ENCODE data around the gene SVEP1.

SVEP1 gene

DNA sequence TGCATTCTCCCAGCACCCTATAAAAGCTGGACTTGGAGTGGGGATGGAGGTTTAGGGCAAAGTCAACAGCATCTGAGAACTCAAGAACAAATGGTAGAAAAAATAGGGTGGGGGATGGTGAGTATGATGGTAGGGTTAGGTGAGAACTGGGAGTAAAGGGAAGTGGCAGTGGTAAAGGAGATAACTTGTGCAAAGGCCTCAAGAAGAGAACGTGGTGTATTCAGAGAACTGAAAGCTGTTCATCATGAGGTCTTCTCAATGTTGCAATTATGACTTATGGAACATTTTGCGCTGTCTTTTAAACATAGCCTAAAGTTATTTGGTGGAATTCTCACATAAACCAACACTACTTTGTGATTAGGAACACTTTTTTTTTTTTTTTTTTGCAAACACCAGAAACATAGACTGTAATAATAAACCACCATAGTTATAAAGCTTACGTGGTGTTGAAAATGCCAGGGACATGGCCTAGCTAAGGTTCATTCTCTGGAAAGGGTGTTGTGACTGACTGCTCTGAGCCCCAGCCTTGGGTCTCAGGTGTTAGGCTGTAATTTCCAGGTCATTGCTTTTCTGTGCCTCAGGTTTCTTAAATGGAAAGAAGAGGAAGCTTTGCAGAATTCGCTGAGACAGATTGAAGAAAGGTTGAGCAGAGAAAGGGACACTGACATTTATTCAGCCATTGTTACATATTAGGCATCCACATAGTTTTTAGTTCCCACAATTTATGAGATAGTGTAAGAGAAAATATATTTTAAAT, 222.7 kb downstream of the SVEP1 start:
- no peak for DNase-seq

DNA sequence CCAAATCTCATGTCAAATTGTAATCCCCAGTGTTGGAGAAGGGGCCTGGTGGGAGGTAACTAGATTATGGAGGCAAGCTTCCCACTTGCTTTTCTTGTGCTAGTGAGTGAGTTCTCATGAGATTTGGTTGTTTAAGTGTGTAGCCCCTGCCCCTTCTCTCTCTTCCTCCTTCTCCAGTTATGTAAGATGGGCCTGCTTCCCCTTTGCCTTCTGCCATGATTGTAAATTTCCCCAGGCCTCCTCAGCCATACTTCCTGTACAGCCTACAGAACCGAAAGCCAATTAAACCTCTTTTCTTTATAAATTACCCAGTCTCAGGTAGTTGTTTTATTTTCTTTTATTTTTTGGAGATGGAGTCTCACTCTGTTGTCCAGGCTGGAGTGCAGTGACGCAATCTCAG, 223.6 kb downstream of the SVEP1 start:
- DNase-seq: no peak

- peak; percentile 26 for DNase-seq
Observed at GRCh38 chr9:110351009-110351467, 228.5 kb downstream of the SVEP1 start.

DNA sequence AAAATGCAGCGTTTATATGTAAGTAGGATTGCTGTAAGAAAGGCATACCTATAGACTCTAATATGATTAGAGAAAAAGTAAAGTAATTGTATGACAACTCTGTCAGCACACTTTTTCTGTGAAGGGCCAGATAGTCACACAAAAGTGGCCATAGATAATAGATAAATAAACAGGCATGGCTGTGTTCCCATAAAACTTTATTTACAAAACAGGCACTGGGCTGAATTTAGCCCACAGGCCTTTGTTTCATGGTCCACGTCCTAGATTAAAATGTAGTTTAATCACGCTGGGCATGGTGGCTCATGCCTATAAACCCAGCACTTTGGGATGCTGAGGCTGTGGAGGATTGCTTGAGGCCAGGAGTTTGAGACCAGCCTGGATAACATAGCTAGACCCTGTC, 233.2 kb downstream of the SVEP1 start:
- no peak for DNase-seq

DNA sequence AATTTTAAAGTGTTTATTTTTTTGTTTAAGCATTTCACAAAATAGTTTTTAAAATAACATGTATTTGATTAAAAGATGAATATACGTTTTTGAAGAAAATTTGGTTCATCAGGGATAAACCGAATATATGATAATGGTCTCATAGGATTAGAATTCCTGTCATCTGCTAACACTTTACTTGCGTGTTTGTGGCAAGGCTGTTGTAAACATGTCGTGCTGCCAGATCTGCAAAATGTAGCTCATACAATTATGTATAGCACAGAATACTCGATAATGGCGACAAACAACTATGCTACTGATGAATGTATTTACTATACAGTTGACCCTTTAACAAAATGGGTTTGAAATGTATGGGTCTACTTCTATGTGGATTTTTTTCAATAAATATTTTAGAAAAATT, 234.7 kb downstream of the SVEP1 start:
- DNase-seq: no peak

DNA sequence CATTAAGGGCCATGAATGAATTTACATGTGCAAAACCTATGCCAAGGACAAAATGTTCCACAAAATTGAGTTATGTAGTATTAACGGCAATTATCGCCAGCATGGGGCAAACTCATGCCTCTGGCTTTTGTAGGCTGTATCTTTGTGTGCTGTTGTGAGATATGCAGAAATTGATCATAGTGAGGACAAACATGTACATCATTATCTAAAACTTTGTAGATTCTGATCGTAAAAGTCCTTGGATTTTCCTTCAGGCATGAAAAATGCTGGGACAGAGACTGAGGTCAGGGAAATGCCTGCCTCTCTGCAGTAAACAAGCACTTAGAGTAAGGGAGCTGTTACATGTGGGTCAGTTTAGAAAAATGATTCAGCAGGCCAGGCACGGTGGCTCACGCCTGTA, 236.0 kb downstream of the SVEP1 start:
- DNase-seq: no peak

DNA sequence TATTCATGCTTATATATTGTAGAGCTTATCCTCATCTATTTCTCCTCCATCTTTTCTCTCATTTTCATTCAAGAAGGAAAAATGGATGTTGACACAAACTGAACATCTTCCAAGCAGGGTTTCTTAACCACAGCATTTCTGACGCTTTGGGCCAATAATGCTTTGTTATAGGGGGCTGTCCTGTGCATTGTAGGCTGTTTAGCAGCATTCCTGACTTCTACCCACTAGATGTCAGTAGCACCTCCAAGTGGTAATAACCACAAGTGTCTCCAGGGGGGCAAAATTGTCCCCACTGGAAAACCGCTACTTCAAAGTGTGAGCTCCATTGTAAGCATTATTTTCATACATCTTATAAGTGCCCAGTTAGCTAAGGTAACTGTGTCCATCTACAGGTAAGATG, 239.2 kb downstream of the SVEP1 start:
- DNase-seq: no peak

DNA sequence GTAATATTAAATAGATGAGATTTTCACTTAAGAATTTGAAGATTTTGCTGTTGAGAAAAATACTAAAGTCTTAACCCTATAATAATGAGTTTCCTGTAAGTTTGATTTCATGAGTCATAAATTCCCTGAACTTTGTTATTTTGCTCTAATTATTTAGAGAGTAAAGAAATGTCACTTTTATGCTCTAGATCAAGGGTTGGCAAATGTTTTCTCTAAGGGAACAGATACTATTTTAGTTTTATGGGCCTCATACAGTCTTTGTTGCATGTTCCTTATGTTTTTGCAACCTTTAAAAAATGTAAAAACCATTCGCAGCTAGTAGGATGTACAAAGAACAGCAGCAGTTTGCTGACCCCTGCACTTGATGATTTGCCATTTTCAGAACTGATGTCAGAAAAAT, 241.4 kb downstream of the SVEP1 start:
- no peak for DNase-seq

DNA sequence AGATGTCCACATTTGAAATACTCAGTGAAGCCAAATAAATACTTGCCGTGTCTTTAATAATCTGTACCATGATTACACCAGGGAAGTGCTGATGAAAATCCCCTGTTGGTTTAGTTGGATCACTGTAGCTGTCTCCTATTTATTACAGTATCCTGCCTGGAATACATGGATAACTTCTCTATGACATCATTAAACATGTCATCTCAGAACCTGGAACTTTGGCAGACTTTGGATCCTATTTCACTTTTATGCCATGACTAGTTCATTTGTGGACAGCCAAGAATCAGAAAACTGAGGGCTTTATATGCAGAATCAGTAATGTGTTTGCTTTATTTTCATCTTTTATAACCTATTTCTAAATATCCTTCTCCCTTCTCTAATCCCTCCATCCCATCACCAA, 241.8 kb downstream of the SVEP1 start, which contains the start of gene TXNDC8:
Gene TXNDC8 (minus strand): TSS at position 137 of the 400 bp plus-strand sequence.
- no peak for DNase-seq

- no peak for DNase-seq
Observed at GRCh38 chr9:110336363-110336762, 243.2 kb downstream of the SVEP1 start.

GRCh38 chr9:110334871-110335270, 244.7 kb downstream of the SVEP1 start:
- no peak for DNase-seq

- DNase-seq: no peak
Observed at GRCh38 chr9:110334183-110334582, 245.4 kb downstream of the SVEP1 start.

GRCh38 chr9:110332766-110333165, 246.8 kb downstream of the SVEP1 start:
- DNase-seq: no peak

DNA sequence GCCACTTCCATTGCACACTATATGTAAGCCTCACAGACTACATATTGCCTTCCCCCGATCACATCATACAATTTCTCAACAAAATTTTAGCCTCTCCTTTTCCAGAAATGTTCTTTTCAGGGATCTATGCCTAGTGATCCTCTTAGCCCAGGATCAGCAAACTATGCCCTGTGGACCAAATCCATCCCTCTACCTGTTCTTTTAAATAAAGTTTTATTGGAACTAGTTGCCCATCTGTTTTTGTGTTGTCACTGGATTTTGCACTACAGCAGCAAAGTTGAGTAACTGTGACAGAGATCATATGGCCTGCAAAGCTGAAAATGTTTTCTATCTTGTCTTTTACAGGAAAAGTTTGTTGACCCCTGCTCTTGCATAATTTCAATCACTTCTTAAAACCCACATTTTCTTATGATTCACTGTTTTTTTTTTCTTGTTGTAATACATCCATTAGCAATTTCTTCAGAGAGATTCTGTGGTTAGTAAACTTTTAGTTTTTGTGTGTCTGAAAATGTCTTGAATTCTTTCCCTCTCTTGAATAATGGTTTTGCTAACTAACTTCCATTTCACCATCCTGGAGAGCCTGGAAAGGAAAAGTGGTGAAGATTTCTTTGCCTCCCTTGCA, 248.9 kb downstream of the SVEP1 start:
- DNase-seq: no peak

DNA sequence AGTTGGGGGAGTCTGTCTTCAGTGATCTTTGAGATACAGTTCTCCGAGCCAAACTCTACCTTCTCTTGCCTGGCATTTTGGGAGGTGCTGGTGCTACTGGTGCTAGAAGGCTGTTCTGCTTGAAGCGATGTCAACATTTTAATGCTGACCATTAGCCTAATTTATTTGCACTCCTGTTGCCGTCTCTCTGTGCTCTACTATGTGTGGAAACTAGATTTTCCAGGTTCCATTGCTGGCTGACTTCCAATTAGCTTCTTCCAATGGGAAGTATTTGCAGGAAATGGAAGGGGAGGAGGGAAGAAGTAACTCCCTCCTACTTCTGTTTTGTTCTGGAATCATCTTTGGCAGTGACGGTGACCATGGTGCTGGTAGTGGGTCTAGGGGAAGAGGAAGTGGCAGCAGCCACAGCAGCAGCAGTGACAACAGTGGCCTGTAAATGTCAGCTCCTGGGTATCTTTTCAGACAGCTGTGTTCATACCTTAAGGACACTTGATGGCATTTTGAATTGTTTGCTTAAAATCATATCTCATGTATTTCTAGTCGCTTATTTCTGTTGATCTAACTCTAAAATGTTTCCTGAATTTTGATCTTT, 249.8 kb downstream of the SVEP1 start:
- DNase-seq: no peak

DNA sequence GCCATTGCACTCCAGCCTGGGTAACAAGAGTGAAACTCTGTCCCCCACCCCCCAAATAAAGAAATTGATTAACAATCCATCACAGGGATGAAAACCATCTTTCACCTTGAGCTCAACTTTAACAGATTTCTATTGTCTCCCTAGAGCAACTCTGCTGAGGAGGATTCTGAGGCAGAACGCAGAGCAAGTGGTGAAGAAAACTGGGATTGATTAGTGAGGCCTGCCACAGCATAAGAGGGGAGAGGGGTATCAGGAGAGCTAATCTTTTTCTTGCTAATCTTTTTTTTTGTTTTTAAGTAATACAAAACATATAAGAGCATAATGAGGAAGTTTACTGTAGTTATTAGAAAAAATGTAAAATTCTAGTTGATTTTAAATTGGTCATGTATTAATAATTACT, 250.8 kb downstream of the SVEP1 start:
- no peak for DNase-seq

DNA sequence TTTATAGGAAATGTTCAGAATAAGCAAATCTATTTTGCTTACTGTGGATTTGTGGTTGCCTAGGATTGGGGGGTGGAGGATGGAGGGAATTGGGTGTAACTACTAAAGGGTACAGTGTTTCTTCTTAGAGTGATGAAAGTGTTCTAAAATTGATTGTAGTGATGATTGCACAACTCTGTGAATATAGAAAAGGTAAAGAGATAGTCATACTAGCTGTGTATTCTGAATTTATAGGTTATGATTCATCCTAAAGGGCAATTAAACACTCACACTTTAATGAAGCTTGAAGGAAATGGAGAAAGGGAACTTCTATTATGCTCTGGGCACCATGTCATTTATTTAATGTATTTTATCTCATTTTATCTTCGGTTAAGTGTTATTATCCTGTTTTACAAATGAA, 251.8 kb downstream of the SVEP1 start:
- no peak for DNase-seq

- DNase-seq: no peak
Observed at GRCh38 chr9:110323818-110324217, 255.7 kb downstream of the SVEP1 start.

DNA sequence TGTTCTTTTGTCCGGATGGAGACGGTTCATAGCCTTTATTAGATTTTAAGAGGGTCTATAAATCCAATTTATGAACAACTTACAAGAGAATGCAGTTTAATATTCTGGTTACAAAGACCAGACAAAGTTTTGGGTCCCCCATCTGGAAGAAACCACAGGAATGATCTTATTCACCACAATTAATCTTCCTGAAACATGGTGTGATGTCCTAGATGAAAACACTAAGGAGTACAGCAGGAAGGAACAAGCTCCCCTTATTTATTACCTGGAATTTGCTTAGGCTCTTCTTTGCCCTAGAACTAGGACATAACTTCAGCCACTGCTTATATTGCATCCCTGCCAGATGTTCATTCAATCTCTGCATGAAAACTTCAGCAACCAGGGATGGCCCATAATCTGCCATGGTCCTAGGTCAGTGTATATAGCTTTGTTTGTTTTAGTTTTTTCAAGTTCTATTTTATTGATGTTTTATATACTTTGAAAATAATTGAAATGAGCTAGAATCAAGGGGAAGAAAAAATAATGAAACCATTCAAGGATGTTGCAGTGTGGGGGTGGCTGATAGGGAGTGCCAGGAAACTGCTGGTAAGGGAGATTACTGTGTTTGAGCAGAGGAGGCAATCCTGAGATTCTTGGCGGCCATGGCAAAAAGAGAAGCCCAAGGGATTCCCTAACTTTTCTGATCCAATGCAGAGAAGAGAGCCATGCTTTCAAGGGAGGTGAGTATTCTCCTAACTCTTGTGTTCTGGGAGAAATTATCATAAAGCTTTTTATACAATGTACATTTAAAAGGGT, 258.7 kb downstream of the SVEP1 start:
- no peak for DNase-seq

- DNase-seq: no peak
Observed at GRCh38 chr9:110319781-110320492, 259.6 kb downstream of the SVEP1 start.

DNA sequence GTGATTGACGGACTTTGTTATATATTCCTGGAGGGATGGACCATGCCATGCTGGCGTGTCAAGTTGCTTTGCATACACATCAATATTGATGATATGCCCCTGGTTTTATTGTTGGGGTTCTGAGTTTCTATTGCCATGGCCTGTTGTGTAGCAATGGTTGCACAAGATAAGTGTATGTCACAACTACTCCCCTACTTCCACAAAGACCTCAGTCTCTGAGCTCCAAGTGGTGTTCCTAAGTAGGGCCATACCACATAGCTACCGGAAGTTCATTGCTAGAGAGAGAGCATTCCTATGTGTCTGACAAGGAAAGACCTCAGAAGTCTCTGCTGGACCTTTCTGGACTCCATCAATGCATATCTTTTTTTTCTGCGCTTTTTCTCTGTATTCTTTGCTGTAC, 261.6 kb downstream of the SVEP1 start:
- DNase-seq: no peak

GRCh38 chr9:110316261-110317075, 263.1 kb downstream of the SVEP1 start:
- DNase-seq: no peak

Data from NCI-H446 treated with DMSO at 0.1 percent for 48 hours (cell line).